ENCODE data around the gene SMIM33. TPM values are rescaled to one million over a fixed set of nuclear protein-coding genes. Genes with fewer than 3 reads are reported as not detected.

Gene SMIM33
- total and polyA plus RNA-seq, 10 of the 15 experiments (the other 5 are each of a cell fraction or from before 2014, with no cell fraction given): 0.03 to 0.25 (median 0.07) TPM; not detected in 4

- Histone ChIP-seq H3K79me2 (ENCODE audit: control insufficient read depth, insufficient read depth, low read length) (no peaks in the 10 kb centered on the region), H3K27ac (ENCODE audit: control insufficient read depth, insufficient read depth) (no peak overlapping the region), H4K20me1 (ENCODE audit: control insufficient read depth, insufficient read depth) (no peaks in the 10 kb centered on the region), H3K9ac (ENCODE audit: control insufficient read depth, insufficient read depth, low read length) (no peak overlapping the region), H3K27me3 (replicated peaks in 1 of 2; ENCODE audit: control insufficient read depth in 2 of 2, insufficient read depth in 2 of 2, low read length in 1 of 2) (no peaks in the 10 kb centered on the region), H2AFZ (ENCODE audit: control insufficient read depth, low read depth, low read length) (no peak overlapping the region), H3K36me3 (ENCODE audit: control insufficient read depth in 2 of 2, insufficient read depth in 2 of 2, low read length in 1 of 2) (no peaks in the 10 kb centered on the region; a peak in 1 of 4 replicates), H3K4me2 (ENCODE audit: control insufficient read depth, insufficient read depth) (no peak overlapping the region), H3K4me1 (ENCODE audit: control insufficient read depth, insufficient read depth, low read length) (no peaks in the 10 kb centered on the region), H3K4me3 (no peak overlapping the region), H3K9me3 (replicated peaks; ENCODE audit: control insufficient read depth, insufficient read depth, low read length) (no peaks in the 10 kb centered on the region)
- intact Hi-C loops (cut with micrococcal nuclease; ENCODE audit: unreplicated experiment) (no loop called here), in situ Hi-C loops (cut with MboI) (no loop called here)
- ChIA-PET SMC1A (ENCODE audit: uncharacterized antibody, unreplicated experiment) (interaction anchor here (0.6 to 2.6 kb wide), 9 partner anchors 7 to 143 kb away, joined by 3 to 17 read pairs (median 3); partner anchors contain the start of gene DNAJC18), RAD21 (ENCODE audit: unreplicated experiment) (interaction anchor here (1.6 kb wide), 1 partner anchor 82 kb away, joined by 6 read pairs; no protein-coding TSS in a partner anchor), POLR2A (interaction anchor here (0.6 to 0.9 kb wide), 2 partner anchors 12 to 350 kb away, joined by 3 to 4 read pairs; no protein-coding TSS in a partner anchor), CTCF (interaction anchor here (1.1 to 1.6 kb wide), 7 partner anchors 9 to 87 kb away, joined by 3 to 7 read pairs (median 4); partner anchors contain the start of gene SPATA24)
- FAIRE-seq: no peak
- no TSS peak for BruUV-seq (replicated peaks)
- ATAC-seq: no peak
- 64% methylated on average over 2 of the region's 2 CpGs for WGBS (ENCODE audit: insufficient coverage, insufficient replicate concordance, low lambda C conversion rate, missing lambda C conversion rate)
- DNase-seq (ENCODE audit: low read depth, low spot score): no peak
- TF ChIP-seq LARP7 (IDR thresholded peaks at IDR 0.05) (no peak), POU2F2 (IDR thresholded peaks at IDR 0.05; ENCODE audit: borderline replicate concordance, low read depth, low read length) (no peak)
These were observed 40.8 kb upstream of the SMIM33 start for GRCh38 chr5:139430015-139430414.

- Histone ChIP-seq H3K27ac (ENCODE audit: control insufficient read depth, insufficient read depth) (no peak overlapping the region), H3K9ac (ENCODE audit: control insufficient read depth, insufficient read depth, low read length) (no peak overlapping the region), H3K36me3 (ENCODE audit: control insufficient read depth in 2 of 2, insufficient read depth in 2 of 2, low read length in 1 of 2) (no peaks in the 10 kb centered on the region; a peak in 1 of 4 replicates), H2AFZ (ENCODE audit: control insufficient read depth, low read depth, low read length) (no peak overlapping the region), H4K20me1 (ENCODE audit: control insufficient read depth, insufficient read depth) (no peaks in the 10 kb centered on the region), H3K4me2 (ENCODE audit: control insufficient read depth, insufficient read depth) (no peak overlapping the region), H3K4me1 (ENCODE audit: control insufficient read depth, insufficient read depth, low read length) (peaks cover 2% of the 10 kb centered on the region; the same call in 1 of the 2 replicates), H3K79me2 (ENCODE audit: control insufficient read depth, insufficient read depth, low read length) (no peaks in the 10 kb centered on the region), H3K27me3 (replicated peaks in 1 of 2; ENCODE audit: control insufficient read depth in 2 of 2, insufficient read depth in 2 of 2, low read length in 1 of 2) (no peaks in the 10 kb centered on the region), H3K4me3 (no peak overlapping the region), H3K9me3 (replicated peaks; ENCODE audit: control insufficient read depth, insufficient read depth, low read length) (no peaks in the 10 kb centered on the region)
- RAD21 ChIA-PET (ENCODE audit: unreplicated experiment): no interaction called here
- POLR2A ChIA-PET: interaction anchor here (1.2 kb wide), 1 partner anchor 49 kb away, joined by 3 read pairs; no protein-coding TSS in a partner anchor
- FAIRE-seq (no peak), ATAC-seq (no peak), DNase-seq (ENCODE audit: low read depth, low spot score) (no peak)
- WGBS (ENCODE audit: insufficient coverage, insufficient replicate concordance, low lambda C conversion rate, missing lambda C conversion rate): 100% methylated on average over 1 of the region's 1 CpG
- in situ Hi-C loops (cut with MboI) (no loop called here), intact Hi-C loops (cut with micrococcal nuclease; ENCODE audit: unreplicated experiment) (no loop called here)
- no TSS peak for BruUV-seq (replicated peaks)
- CTCF ChIA-PET: interaction anchor here (1.0 to 7.9 kb wide), 5 partner anchors 9 to 81 kb away, joined by 3 to 83 read pairs (median 4); no protein-coding TSS in a partner anchor
- SMC1A ChIA-PET (ENCODE audit: uncharacterized antibody, unreplicated experiment): interaction anchor here (1.1 to 2.7 kb wide), 4 partner anchors 8 to 81 kb away, joined by 4 to 20 read pairs (median 12); no protein-coding TSS in a partner anchor
- TF ChIP-seq ZNF274 (IDR thresholded peaks at IDR 0.05; ENCODE audit: insufficient read depth, insufficient read length) (no peak), EED (IDR thresholded peaks at IDR 0.05; ENCODE audit: low read depth) (no peak), KDM1A (IDR thresholded peaks at IDR 0.05; ENCODE audit: borderline replicate concordance) (no peak), ZBTB40 (IDR thresholded peaks at IDR 0.05; ENCODE audit: borderline replicate concordance) (no peak), ETV6 (conservative IDR thresholded peaks at IDR 0.05 in 1 of 2, IDR thresholded peaks at IDR 0.05 in 1 of 2; ENCODE audit: borderline replicate concordance in 1 of 2, low read depth in 1 of 2) (no peak), CHD1 (IDR thresholded peaks at IDR 0.05; ENCODE audit: low read depth, low read length) (no peak), SMC3 (IDR thresholded peaks at IDR 0.05; ENCODE audit: borderline replicate concordance, low read length) (no peak), IRF5 (IDR thresholded peaks at IDR 0.05; ENCODE audit: borderline replicate concordance) (no peak), JUND (IDR thresholded peaks at IDR 0.05; ENCODE audit: low read depth, low read length) (no peak)
These were observed 39.1 kb upstream of the SMIM33 start for GRCh38 chr5:139431706-139432105.

Data from GM12878 (cell line).